HCT116 (cell line): ENCODE data around the gene BICDL2.

Experiments
- CEBPB ChIP-seq: IDR thresholded peaks from 2 replicates; pipeline ENCODE4 v1.6.1; 2012; ENCODE audit warnings: low read depth
- JUND ChIP-seq: IDR thresholded peaks from 2 replicates; pipeline ENCODE4 v1.6.1; 2012
- POLR2A ChIP-seq: IDR thresholded peaks from 2 replicates; pipeline ENCODE4 v1.7.0; 2011; ENCODE audit warnings: borderline replicate concordance; ENCODE audit not compliant: insufficient read depth, insufficient read length; ENCODE audit errors: extremely low read depth
- SRF ChIP-seq: IDR thresholded peaks from 2 replicates; pipeline ENCODE4 v1.6.1; 2012; ENCODE audit warnings: low read depth
- YY1 ChIP-seq: IDR thresholded peaks from 2 replicates; pipeline ENCODE4 v1.6.1; 2011; ENCODE audit warnings: low read length, low read depth, moderate library complexity, mild to moderate bottlenecking; ENCODE audit not compliant: insufficient replicate concordance; ENCODE audit errors: extremely low read depth
- ZNF274 ChIP-seq: fragments of 200-500 bp; sonication (Bioruptor generic); IDR thresholded peaks from 2 replicates; pipeline ENCODE4 v1.6.1; 2014; ENCODE audit warnings: mild to moderate bottlenecking, low read depth, low read length, inconsistent platforms
- TF ChIP-seq, protein P1 (sequence below), 3 experiments: fragments of 200-600 bp in 1 of 3; sonication (generic) in 1 of 3; IDR thresholded peaks in 2 of 3; conservative IDR thresholded peaks in 1 of 3; 2 replicates each; pipeline ENCODE4 v1.5.1; 2012 to 2017; ENCODE audit warnings: low read depth in 2 of 3, low read length in 2 of 3, antibody characterized with exemption in 1 of 3, borderline replicate concordance in 1 of 3, control low read depth in 1 of 3, mild to moderate bottlenecking in 1 of 3, mixed read lengths in 1 of 3, mixed run types in 1 of 3, moderate library complexity in 1 of 3; ENCODE audit not compliant: insufficient read depth in 1 of 3
- TF ChIP-seq, protein P2 (sequence below): IDR thresholded peaks from 2 replicates; pipeline ENCODE4 v1.6.1; 2012
- TF ChIP-seq, protein P3 (sequence below): IDR thresholded peaks from 2 replicates; pipeline ENCODE4 v1.6.1; 2012; ENCODE audit warnings: low read depth

DNA sequence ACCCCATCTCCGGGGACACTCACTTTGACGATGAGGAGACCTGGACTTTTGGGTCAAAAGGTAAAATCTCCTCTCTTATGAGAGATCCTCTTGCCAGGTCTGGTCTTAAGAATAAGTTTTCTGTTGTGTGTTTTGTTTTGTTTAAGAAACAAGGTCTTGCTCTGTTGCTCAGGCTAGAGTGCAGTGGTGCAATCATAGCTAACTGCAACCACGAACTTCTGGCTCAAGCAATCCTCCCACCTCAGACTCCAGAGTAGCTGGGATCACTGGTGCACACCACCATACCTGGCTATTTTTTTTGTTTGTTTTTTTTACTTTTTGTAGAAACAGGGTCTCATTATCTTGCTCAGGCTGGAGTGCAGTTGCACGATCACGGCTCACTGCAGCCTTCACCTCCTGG, 13.7 kb upstream of the BICDL2 start:
- no peak for TF ChIP-seq SRF
- TF ChIP-seq, protein P1, sequence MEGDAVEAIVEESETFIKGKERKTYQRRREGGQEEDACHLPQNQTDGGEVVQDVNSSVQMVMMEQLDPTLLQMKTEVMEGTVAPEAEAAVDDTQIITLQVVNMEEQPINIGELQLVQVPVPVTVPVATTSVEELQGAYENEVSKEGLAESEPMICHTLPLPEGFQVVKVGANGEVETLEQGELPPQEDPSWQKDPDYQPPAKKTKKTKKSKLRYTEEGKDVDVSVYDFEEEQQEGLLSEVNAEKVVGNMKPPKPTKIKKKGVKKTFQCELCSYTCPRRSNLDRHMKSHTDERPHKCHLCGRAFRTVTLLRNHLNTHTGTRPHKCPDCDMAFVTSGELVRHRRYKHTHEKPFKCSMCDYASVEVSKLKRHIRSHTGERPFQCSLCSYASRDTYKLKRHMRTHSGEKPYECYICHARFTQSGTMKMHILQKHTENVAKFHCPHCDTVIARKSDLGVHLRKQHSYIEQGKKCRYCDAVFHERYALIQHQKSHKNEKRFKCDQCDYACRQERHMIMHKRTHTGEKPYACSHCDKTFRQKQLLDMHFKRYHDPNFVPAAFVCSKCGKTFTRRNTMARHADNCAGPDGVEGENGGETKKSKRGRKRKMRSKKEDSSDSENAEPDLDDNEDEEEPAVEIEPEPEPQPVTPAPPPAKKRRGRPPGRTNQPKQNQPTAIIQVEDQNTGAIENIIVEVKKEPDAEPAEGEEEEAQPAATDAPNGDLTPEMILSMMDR (IDR thresholded peaks at IDR 0.05 in 2 of 3, conservative IDR thresholded peaks at IDR 0.05 in 1 of 3; ENCODE audit: borderline replicate concordance in 1 of 3, insufficient read depth in 1 of 3, low read depth in 2 of 3, low read length in 2 of 3), result no peak
- no peak for TF ChIP-seq ZNF274
- TF ChIP-seq JUND, result no peak
- no peak for TF ChIP-seq YY1
- no peak for TF ChIP-seq POLR2A
- TF ChIP-seq, protein P2, sequence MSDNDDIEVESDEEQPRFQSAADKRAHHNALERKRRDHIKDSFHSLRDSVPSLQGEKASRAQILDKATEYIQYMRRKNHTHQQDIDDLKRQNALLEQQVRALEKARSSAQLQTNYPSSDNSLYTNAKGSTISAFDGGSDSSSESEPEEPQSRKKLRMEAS, result no peak
- TF ChIP-seq, protein P3, sequence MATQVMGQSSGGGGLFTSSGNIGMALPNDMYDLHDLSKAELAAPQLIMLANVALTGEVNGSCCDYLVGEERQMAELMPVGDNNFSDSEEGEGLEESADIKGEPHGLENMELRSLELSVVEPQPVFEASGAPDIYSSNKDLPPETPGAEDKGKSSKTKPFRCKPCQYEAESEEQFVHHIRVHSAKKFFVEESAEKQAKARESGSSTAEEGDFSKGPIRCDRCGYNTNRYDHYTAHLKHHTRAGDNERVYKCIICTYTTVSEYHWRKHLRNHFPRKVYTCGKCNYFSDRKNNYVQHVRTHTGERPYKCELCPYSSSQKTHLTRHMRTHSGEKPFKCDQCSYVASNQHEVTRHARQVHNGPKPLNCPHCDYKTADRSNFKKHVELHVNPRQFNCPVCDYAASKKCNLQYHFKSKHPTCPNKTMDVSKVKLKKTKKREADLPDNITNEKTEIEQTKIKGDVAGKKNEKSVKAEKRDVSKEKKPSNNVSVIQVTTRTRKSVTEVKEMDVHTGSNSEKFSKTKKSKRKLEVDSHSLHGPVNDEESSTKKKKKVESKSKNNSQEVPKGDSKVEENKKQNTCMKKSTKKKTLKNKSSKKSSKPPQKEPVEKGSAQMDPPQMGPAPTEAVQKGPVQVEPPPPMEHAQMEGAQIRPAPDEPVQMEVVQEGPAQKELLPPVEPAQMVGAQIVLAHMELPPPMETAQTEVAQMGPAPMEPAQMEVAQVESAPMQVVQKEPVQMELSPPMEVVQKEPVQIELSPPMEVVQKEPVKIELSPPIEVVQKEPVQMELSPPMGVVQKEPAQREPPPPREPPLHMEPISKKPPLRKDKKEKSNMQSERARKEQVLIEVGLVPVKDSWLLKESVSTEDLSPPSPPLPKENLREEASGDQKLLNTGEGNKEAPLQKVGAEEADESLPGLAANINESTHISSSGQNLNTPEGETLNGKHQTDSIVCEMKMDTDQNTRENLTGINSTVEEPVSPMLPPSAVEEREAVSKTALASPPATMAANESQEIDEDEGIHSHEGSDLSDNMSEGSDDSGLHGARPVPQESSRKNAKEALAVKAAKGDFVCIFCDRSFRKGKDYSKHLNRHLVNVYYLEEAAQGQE, result no peak
- no peak for TF ChIP-seq CEBPB
